ENCODE data around the gene PCDHGA6.
A peak's percentile ranks its signal among the peaks of the same experiment; 100 is the strongest.
"Not testable (repeated sequence)": the region's sequence is repeated elsewhere in the genome, so short reads cannot be mapped to it uniquely, and the experiment has no call there.

The PCDHGA6 gene

GRCh38 chr5:141360685-141361084 is 13.0 kb upstream of the PCDHGA6 start:
- no peak for DNase-seq

- no peak for DNase-seq
Measured at GRCh38 chr5:141362719-141363118, 11.0 kb upstream of the PCDHGA6 start.

- no peak for DNase-seq
Measured at GRCh38 chr5:141363952-141364660, 9.6 kb upstream of the PCDHGA6 start, which contains the start of gene PCDHGA5. Gene PCDHGA5, plus strand, starts transcription at chr5:141364162. Its CDS starts 169 bp downstream, at chr5:141364331.

GRCh38 chr5:141366016-141366896 is 7.4 kb upstream of the PCDHGA6 start:
- no peak for DNase-seq

- peak; percentile 33 for DNase-seq
Measured at GRCh38 chr5:141369994-141370848, 3.5 kb upstream of the PCDHGA6 start, which contains the start of gene PCDHGB3. Gene PCDHGB3, plus strand, starts transcription at chr5:141370242. Its CDS starts 153 bp downstream, at chr5:141370395.

GRCh38 chr5:141371572-141372475 is 1.9 kb upstream of the PCDHGA6 start:
- no peak for DNase-seq

- no peak for DNase-seq
Measured at GRCh38 chr5:141374627-141375026, 936 bp downstream of the PCDHGA6 start.

GRCh38 chr5:141375444-141376155 is 1.9 kb downstream of the PCDHGA6 start:
- not testable (repeated sequence) for DNase-seq

- DNase-seq = no peak
Measured at GRCh38 chr5:141382469-141383294, 9.0 kb downstream of the PCDHGA6 start, which contains the start of gene PCDHGA7. Gene PCDHGA7, plus strand, starts transcription at chr5:141382742. Its CDS starts 158 bp downstream, at chr5:141382900.

- DNase-seq = no peak
Measured at GRCh38 chr5:141383345-141383744, 9.7 kb downstream of the PCDHGA6 start.

- no peak for DNase-seq
Measured at GRCh38 chr5:141384471-141385267, 11.0 kb downstream of the PCDHGA6 start.

- DNase-seq = not testable (repeated sequence)
Measured at GRCh38 chr5:141387557-141388311, 14.0 kb downstream of the PCDHGA6 start, which contains the start of gene PCDHGB4. Gene PCDHGB4, plus strand, starts transcription at chr5:141387698. Its CDS starts 187 bp downstream, at chr5:141387885.

GRCh38 chr5:141388661-141389060 is 15.0 kb downstream of the PCDHGA6 start:
- no peak for DNase-seq

- no peak for DNase-seq
Measured at GRCh38 chr5:141389153-141390042, 15.7 kb downstream of the PCDHGA6 start.

- no peak for DNase-seq
Measured at GRCh38 chr5:141392429-141393198, 18.9 kb downstream of the PCDHGA6 start, which contains the start of gene PCDHGA8. Gene PCDHGA8, plus strand, starts transcription at chr5:141392633. Its CDS starts 181 bp downstream, at chr5:141392814.

GRCh38 chr5:141393267-141393666 is 19.6 kb downstream of the PCDHGA6 start:
- no peak for DNase-seq
